Activated CD4-positive, alpha-beta T cell treated with anti-CD3 and anti-CD28 coated beads for 24 hours (primary cell): Measurements from ENCODE around the gene FAT4.

Experiments used
- DNase-seq, 2 donors: peaks; one replicate each; pipeline ENCODE4 v3.0.0-alpha.2; 2020; ENCODE audit warnings: low read depth in 2 of 2

Gene FAT4

DNA sequence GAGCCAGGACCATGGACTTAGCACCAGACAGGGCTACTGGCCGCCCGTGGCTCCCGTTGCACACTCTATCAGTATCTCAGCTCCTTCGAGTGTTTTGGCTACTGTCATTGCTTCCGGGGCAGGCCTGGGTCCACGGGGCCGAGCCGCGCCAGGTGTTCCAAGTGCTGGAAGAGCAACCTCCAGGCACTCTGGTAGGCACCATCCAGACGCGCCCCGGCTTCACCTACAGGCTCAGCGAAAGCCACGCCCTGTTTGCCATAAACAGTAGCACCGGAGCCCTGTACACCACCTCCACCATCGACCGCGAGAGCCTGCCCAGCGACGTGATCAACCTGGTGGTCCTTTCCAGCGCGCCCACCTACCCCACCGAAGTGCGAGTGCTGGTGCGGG lies 1.6 kb downstream of the FAT4 start:
- DNase-seq: no peak

DNA sequence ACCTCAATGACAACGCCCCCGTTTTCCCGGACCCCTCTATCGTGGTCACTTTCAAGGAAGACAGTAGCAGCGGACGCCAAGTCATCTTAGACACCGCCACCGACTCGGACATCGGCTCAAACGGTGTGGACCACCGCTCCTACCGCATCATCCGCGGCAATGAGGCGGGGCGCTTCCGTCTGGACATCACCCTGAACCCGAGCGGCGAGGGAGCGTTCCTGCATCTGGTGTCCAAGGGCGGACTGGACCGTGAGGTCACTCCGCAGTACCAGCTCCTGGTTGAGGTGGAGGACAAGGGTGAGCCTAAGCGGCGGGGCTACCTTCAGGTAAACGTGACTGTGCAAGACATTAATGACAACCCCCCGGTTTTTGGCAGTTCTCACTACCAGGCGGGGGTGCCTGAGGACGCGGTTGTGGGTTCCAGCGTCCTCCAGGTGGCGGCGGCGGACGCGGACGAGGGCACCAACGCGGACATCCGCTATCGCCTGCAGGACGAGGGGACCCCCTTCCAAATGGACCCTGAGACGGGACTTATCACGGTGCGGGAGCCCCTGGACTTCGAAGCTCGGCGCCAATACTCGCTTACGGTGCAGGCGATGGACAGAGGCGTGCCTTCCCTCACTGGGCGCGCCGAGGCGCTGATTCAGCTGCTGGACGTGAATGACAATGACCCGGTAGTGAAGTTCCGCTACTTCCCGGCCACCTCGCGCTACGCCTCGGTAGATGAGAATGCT lies 2.2 kb downstream of the FAT4 start:
- DNase-seq: no peak

GRCh38 chr4:125317525-125317877 lies 2.7 kb downstream of the FAT4 start:
- no peak for DNase-seq

DNA sequence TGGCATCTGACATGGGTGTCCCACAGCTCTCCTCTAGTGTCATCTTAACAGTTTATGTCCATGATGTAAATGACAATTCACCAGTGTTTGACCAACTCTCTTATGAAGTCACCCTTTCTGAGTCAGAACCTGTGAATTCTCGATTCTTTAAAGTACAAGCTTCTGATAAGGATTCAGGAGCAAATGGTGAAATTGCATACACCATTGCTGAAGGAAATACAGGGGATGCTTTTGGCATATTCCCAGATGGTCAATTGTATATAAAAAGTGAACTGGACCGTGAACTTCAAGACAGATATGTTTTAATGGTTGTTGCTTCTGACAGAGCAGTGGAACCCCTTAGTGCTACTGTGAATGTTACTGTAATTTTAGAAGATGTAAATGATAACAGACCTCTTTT lies 4.6 kb downstream of the FAT4 start:
- DNase-seq: no peak

DNA sequence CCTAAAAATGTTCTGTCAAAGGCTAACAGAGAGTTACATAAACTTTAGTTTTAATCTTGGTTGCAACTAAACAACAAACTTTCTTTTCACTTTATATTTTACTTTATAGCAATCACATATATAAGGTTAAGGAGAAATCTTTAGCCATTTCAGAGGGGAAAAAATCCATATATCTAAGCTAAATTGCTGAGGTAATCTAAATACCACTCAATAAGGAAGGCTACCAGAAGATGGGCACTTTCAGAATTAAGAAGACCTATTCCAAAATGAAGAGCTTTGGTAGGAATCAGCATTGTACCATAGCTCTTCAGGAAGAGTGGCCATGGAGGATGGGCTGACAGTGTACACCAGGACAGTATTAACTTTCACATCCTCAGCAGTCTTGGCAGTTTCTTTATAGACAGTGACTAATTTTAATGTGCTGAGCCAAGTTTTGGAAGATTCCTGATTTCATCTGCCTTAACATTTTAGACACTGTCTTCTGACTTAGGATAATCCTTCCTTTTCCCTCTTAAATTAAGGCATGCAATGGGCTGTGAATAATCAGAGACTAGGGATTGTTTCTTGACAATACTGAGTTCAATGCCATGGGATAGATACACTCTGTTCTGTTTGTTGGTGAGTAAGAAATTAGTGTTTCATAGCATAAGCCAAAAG lies 7.1 kb downstream of the FAT4 start:
- no peak for DNase-seq

GRCh38 chr4:125322366-125322730 lies 7.6 kb downstream of the FAT4 start:
- no peak for DNase-seq

- no peak for DNase-seq
Observed at GRCh38 chr4:125323654-125324053, 8.9 kb downstream of the FAT4 start.

GRCh38 chr4:125325733-125326132 lies 11.0 kb downstream of the FAT4 start:
- no peak for DNase-seq

DNA sequence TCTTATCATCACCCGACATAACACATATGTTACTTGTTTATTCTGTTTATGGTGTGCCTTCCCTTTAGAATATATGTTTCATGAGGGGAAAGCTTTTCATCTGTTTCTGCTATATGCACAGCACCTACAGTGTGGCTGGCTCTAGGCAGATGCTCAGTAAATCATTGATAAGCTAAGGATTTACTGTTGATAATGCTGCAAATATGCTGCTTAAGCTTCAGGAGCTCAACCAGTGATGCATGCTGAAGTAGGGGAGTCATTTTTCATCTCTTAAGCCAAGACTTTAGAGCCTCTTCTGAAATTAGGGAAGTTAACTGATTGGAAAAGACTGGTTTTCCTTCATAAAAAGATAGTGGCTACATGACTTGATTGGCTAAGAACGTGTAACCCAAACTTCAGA lies 16.4 kb downstream of the FAT4 start:
- DNase-seq: no peak

DNA sequence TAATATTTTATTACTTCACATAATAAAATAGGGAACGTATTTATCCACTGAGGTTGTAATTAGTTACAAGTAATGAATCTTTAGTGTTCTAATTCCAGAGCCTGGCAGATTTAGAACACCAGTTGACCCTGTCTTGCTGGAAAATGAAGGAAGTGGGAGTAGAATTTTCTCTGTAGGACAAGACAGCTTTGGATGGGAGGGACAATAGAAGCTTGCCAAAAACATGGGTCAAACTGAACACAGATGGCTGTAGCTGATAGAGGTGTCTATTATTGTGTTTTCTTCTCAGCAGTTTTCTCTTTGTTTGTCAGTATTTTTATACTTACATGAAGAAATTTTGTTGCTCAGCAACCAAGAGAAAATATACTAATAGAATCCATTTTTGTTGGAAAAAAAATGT lies 20.2 kb downstream of the FAT4 start:
- no peak for DNase-seq

DNA sequence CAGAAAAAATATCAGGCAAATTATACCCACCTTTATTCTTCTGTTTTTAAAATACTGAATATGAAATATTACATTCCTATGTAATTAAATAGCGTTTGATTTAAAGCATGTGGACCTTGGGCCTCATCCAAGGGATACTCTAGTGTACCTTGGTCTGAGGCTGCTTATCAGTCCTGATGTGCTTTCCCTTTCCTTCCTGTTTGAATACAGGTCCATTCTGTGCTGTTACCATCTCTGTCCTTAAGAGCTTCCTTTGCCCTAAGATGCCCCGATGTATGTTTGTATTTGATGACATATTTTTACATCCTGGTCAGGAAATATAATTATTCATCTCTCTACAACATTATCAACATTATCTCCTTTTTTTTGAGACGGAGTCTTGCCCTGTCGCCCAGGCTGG lies 24.1 kb downstream of the FAT4 start:
- DNase-seq: no peak

DNA sequence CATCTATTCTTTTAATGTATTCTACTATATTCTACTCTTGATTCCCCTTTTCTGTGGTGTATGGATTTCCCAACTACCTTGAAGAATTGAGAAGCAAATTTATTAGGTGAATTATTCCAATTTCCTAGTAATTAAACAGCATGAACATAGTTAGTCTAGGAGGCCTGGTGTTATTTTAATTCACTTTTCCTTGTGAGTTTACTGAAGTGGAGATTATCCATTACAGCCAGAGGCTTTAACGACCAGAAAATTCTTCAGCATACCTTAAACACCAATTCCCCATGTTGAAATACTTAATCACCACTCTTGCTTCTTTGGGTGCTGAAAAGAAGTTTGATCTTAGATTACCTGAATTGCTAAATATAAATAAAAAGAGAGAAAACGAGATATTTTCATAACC lies 29.4 kb downstream of the FAT4 start:
- DNase-seq: no peak

GRCh38 chr4:125346616-125347015 lies 31.9 kb downstream of the FAT4 start:
- no peak for DNase-seq

GRCh38 chr4:125350470-125351135 lies 35.8 kb downstream of the FAT4 start:
- DNase-seq: no peak

DNA sequence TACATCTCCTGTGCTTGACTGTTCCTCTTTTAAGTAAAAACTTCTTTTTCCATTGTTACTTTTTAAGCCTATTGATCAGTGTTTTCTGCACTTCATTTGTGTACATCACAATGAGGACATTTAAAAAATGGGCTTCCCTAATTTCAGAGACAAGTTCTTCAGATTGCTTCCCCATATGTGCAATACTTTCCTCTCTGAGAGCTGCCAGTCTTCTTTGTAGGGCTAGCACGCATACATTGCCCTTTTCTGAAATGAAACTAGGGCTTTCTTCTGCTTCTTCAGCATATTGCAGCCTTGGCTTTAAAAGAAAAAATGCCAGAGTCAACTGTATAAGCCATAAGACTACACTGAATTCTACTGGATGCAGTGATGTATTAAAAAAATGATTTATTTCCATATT lies 37.8 kb downstream of the FAT4 start:
- no peak for DNase-seq

GRCh38 chr4:125353131-125353530 lies 38.4 kb downstream of the FAT4 start:
- no peak for DNase-seq

- no peak for DNase-seq
Observed at GRCh38 chr4:125355791-125356190, 41.0 kb downstream of the FAT4 start.

GRCh38 chr4:125357675-125358074 lies 42.9 kb downstream of the FAT4 start:
- DNase-seq: no peak

DNA sequence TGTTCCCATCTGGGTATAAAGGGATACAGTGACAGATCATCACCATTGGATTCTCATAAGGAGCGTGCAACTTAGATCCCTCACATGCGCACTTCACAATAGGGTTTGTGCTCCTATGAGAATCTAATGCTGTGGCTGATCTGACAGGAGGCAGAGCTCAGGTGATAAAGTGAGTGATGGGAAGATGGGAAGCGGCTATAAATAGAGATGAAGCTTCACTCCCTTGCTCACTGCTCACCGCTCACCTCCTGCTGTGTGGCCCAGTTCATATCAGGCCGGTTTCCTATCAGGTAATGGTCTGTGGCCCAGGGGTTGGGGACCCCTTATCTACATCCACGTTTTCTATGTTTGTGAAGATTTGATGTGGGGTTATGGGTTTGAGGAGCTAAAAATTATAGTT lies 43.7 kb downstream of the FAT4 start:
- DNase-seq: no peak

DNA sequence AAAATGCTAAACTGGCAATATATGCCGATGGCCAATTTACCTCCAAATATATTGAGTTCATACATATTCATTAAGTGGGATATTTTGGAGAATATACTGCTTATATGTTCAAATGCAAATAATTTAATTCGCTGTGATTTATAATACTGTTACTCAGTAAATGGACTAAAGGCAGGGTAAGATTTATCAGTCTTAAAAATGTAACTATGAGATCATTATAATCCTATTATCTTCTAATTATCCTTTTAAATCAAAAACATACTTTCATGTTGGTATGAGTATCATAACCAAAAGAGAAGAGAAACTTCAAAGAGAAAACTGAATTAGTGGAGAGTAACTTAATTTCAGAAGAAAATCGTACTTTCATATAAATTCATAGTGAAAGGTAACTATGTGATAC lies 44.6 kb downstream of the FAT4 start:
- DNase-seq: no peak

DNA sequence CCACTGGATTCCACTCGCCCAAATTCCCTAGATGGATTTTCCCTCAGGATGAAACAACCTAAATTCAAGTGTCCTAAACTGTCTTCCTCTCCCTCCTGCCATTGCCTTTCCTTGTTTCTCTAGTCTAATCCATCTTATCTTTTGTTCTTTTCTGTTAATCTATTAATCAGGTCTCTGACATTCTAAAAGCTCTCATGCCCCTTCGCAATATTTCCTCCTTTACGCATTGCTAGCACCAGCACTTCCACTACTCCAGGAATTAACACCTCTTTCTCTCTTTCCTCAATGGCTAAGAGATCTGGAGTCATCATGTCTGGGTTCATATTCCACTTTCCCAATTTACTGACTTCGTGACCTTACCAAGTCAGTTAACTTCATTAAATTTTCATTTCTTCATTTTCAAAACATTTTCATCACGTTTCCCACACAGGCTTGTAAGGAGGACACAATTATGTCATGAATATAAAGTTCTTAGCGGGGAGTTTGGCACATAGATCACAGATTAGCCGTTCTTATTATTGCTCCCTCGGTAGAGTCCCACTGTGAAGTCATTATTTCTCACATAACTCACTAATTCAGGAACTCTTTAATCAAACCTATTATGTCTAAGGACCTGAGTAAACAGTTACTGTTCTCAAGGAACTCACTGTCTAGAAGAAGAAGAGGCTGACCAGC lies 45.3 kb downstream of the FAT4 start:
- DNase-seq: no peak

- DNase-seq: no peak
Observed at GRCh38 chr4:125360727-125361126, 46.0 kb downstream of the FAT4 start.
